Cortex of kidney (tissue), 1 donor: ENCODE measurements around the gene NINL.
"Not testable (repeated sequence)": the region's sequence is repeated elsewhere in the genome, so short reads cannot be mapped to it uniquely, and the experiment has no call there.

Experiments
- DNase-seq: peaks from one replicate; lab custom pipeline; 2025; lab: John Stamatoyannopoulos, UW

NINL gene

GRCh38 chr20:25592135-25592852, 7.0 kb upstream of the NINL start:
- no peak for DNase-seq

DNA sequence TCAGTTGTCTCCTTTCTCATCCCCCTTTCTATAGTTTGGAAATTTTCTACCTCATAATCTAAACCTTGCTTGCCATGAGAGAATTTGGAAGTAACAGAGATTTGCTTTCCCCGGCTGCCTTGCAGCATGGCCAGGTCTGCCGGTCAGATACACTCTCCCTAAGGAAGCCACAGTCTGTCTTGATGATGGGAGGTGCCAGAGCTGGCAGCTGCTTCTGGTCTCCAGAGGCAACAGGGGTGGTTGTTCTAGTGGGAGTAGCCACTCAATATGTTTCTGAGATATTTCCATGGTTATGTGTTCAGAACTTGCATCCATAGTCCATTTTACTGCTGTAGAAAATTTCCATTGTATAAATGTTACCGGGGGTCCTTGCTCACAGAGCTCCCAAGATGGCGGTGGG, 5.4 kb upstream of the NINL start:
- not testable (repeated sequence) for DNase-seq

DNA sequence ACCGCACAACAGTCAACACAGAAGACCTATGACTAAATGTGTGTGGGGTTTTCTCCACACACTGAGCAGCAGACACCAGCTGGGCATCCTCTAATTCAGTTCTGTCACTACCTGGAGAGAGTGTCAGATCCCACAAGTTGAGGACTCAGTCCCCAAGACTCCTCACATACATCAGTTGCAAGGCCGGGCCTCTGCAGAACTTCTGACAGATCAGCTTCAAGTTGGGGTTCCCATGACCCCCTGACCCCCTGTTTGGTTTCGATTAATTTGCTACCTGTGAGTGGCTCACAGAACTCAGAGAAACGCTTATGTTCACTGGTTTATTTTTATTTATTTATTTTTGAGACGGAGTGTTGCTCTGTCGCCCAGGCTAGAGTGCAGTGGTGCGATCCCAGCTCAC, 3.2 kb upstream of the NINL start:
- DNase-seq, result no peak

GRCh38 chr20:25587536-25587935, 2.2 kb upstream of the NINL start:
- DNase-seq, result no peak

GRCh38 chr20:25586877-25587276, 1.5 kb upstream of the NINL start:
- no peak for DNase-seq

DNA sequence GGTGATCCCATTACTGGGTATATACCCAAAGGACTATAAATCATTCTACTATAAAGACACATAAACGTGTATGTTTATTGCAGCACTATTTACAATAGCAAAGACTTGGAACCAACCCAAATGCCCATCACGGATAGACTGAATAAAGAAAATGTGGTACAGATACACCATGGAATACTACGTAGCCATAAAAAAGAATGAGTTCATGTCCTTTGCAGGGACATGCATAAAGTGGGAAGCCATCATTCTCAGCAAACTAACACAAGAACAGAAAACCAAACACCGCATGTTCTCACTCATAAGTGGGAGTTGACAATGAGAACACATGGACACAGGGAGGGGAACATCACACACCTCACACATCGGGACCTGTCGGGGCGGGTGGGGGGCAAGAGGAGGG, 1.7 kb downstream of the NINL start:
- DNase-seq, result not testable (repeated sequence)

DNA sequence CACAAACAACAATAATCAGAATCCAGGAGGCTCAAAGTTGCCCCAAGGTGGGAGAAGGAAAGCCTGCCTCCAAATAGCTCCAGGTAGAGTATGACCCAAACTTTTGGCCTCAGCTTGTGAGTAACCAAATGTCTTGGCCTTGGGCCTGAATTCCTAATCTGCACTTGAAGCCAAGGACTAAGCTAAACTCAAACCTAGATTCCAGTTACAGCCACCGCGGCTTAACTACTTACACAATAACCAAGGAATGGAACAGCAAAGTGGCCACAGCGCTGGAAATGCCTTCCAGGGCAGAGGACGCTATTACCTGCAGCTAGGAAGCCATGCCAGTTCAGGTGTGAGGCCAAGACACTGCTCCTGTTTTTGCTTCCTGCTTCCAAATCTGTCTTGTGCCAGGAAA, 4.6 kb downstream of the NINL start:
- no peak for DNase-seq

DNA sequence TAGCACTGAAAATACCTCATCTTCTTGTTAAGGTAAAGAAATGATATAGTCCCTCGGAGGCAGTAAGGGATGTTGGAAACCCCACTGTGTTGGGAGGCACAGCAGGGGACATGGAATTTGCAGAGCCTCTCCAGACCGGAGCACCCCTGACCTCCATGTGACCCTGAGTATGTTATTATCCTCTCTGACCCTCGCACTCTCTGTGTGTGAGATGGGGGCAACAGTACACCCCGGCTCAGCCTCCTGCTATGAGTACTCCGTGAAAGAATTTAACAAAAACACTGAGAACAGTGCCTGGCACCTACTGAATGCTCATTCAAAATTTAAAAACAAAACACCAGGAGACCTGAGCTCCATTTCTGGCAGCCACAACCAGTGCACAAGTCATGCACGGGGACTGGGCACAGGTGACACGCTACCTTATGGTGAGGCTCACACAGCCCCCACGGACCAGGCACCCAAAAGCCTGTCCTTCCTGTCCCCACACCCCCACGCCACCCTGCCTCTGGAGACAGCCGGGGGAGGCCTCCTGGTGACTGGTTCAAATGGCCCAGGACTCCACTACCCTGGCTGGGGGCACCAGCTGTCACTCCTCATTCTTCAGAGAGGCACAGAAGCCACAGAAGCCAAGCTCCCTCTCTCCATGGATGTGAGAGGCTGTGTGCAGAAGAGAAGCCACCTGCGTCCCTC, 6.1 kb downstream of the NINL start:
- DNase-seq, result no peak

- no peak for DNase-seq
These were observed 8.4 kb downstream of the NINL start for GRCh38 chr20:25576783-25577530.

- DNase-seq, result no peak
These were observed 10.9 kb downstream of the NINL start for GRCh38 chr20:25574411-25574810.

GRCh38 chr20:25573288-25574251, 11.8 kb downstream of the NINL start:
- no peak for DNase-seq

- no peak for DNase-seq
These were observed 13.5 kb downstream of the NINL start for GRCh38 chr20:25571817-25572216.

GRCh38 chr20:25571240-25571639, 14.1 kb downstream of the NINL start:
- DNase-seq, result no peak

- no peak for DNase-seq
These were observed 15.2 kb downstream of the NINL start for GRCh38 chr20:25570148-25570530.

GRCh38 chr20:25567286-25567685, 18.0 kb downstream of the NINL start:
- no peak for DNase-seq

DNA sequence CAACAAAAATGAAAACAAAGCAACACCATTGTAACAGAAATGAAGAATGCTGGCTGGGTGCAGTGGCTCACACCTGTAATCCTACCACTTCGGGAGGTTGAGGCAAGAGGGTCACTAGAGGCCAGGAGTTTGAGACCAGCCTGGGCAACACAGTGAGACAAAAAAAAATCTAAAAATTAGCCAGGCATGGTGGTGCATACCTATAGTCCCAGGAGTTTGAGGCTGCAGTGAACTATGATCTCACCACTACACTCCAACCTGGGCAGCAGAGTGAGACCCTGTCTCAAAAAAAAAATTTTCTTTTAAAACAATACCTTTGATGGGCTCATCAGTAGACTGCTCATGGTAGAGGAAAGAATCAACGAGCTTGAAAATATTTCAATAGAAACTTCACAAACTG, 18.5 kb downstream of the NINL start:
- no peak for DNase-seq

GRCh38 chr20:25565578-25566157, 19.7 kb downstream of the NINL start:
- no peak for DNase-seq

- DNase-seq, result no peak
These were observed 21.5 kb downstream of the NINL start for GRCh38 chr20:25563876-25564275.

DNA sequence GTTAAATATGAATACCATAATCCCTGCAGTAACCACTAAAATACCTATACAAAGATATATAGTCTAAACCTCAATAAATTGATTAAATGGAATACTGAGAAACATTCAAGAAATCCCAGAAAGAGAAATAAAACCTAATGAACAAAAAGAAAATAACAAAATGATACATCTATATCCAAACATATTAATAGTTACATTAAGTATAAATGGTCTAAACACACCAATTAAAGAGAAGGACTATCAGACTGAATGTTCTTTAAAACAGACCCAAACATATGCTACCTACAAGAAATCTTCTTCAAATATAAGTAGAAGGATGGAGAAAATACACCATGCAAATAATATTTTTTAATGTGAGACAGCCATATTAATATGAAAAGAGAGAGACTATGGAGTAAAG, 22.0 kb downstream of the NINL start:
- no peak for DNase-seq

DNA sequence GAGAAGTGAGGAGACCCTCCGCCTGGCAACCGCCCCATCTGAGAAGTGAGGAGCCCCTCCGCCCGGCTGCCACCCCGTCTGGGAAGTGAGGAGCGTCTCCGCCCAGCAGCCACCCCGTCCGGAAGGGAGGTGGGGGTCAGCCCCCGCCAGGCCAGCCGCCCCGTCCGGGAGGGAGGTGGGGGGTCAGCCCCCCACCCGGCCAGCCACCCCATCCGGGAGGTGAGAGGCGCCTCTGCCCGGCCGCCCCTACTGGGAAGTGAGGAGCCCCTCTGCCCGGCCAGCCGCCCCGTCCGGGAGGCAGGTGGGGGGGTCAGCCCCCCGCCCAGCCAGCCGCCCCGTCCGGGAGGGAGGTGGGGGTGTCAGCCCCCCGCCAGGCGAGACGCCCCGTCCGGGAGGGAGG, 23.6 kb downstream of the NINL start:
- not testable (repeated sequence) for DNase-seq

DNA sequence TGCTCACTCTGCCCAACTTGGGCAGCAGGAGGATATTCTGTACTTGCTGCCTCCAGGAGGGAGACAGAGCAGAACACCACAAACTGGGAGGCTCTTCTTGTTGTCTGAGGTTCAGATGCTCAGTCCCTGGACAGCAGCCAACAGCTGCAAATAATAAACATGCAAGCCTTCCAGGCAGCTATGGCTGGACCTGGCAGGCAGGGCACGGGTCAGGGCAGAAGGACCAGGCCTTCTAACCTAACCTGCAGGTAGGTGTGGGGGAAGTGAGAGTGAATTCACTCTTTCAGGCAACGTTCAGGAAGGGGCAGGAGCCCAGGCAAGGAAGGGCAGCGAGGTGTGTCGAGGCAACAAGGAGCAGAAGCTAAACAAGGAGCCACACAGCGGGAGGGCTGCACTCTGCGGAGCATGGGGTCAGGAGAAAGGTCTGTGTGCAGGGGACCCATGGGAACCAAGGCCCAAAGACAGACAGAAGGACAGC, 31.5 kb downstream of the NINL start:
- DNase-seq, result no peak
